Measurements from ENCODE around the gene PPME1.

Gene PPME1

GRCh38 chr11:74255741-74256375 is 84.8 kb downstream of the PPME1 start:
- Histone ChIP-seq H3K27ac (no peak overlapping the region), H3K36me3 (peaks cover 18% of the 10 kb centered on the region), H3K4me3 (ENCODE audit: low read depth, low read length) (no peak overlapping the region), H3K27me3 (ENCODE audit: insufficient read depth, low read depth, severe bottlenecking) (no peaks in the 10 kb centered on the region), H3K9me3 (ENCODE audit: severe bottlenecking) (no peaks in the 10 kb centered on the region)
- peak; percentile 32 for DNase-seq
- peak; percentile 81 for TF ChIP-seq CTCF (IDR thresholded peaks at IDR 0.05; ENCODE audit: low read depth, low read length)

- no peaks in the 10 kb centered on the region for H3K9me3 ChIP-seq (ENCODE audit: severe bottlenecking)
- peaks cover 11% of the 10 kb centered on the region for H3K36me3 ChIP-seq
- no peak for DNase-seq
- H3K27ac ChIP-seq = no peak overlapping the region
- no peaks in the 10 kb centered on the region for H3K27me3 ChIP-seq (ENCODE audit: insufficient read depth, low read depth, severe bottlenecking)
- no peak overlapping the region for H3K4me3 ChIP-seq (ENCODE audit: low read depth, low read length)
- no peak for TF ChIP-seq CTCF (IDR thresholded peaks at IDR 0.05; ENCODE audit: low read depth, low read length)
Observed at GRCh38 chr11:74256378-74257133, 85.5 kb downstream of the PPME1 start.

GRCh38 chr11:74257959-74258553 is 87.0 kb downstream of the PPME1 start:
- Histone ChIP-seq H3K27me3 (ENCODE audit: insufficient read depth, low read depth, severe bottlenecking) (no peaks in the 10 kb centered on the region), H3K27ac (no peak overlapping the region), H3K4me3 (ENCODE audit: low read depth, low read length) (no peak overlapping the region), H3K36me3 (peaks cover 9% of the 10 kb centered on the region), H3K9me3 (ENCODE audit: severe bottlenecking) (no peaks in the 10 kb centered on the region)
- TF ChIP-seq CTCF (IDR thresholded peaks at IDR 0.05; ENCODE audit: low read depth, low read length) = no peak
- DNase-seq = no peak

GRCh38 chr11:74262725-74263124 is 91.6 kb downstream of the PPME1 start:
- H3K4me3 ChIP-seq (ENCODE audit: low read depth, low read length) = no peak overlapping the region
- no peak for TF ChIP-seq CTCF (IDR thresholded peaks at IDR 0.05; ENCODE audit: low read depth, low read length)
- no peaks in the 10 kb centered on the region for H3K27me3 ChIP-seq (ENCODE audit: insufficient read depth, low read depth, severe bottlenecking)

GRCh38 chr11:74265256-74265655 is 94.2 kb downstream of the PPME1 start:
- Histone ChIP-seq H3K9me3 (ENCODE audit: severe bottlenecking) (no peaks in the 10 kb centered on the region), H3K36me3 (no peaks in the 10 kb centered on the region), H3K27ac (no peak overlapping the region), H3K27me3 (ENCODE audit: insufficient read depth, low read depth, severe bottlenecking) (no peaks in the 10 kb centered on the region), H3K4me3 (ENCODE audit: low read depth, low read length) (no peak overlapping the region)
- TF ChIP-seq CTCF (IDR thresholded peaks at IDR 0.05; ENCODE audit: low read depth, low read length) = no peak
- DNase-seq = no peak

More at GRCh38 chr11:74262725-74263124, 91.6 kb downstream of the PPME1 start:
- no peak for DNase-seq
- H3K27ac ChIP-seq = no peak overlapping the region
- H3K9me3 ChIP-seq (ENCODE audit: severe bottlenecking) = no peaks in the 10 kb centered on the region
- no peaks in the 10 kb centered on the region for H3K36me3 ChIP-seq
